K562 (cell line): ENCODE results near the gene HOXC10. TPM values are rescaled to one million over a fixed set of nuclear protein-coding genes. Genes with fewer than 3 reads are reported as not detected.

ENCODE experiments used
- ATAC-seq: fragments of 200-7000 bp; cut with Tn5 transposase; 3 replicates; pipeline ENCODE4 v1.9.1; 2020; ENCODE audit warnings: moderate library complexity
- BruUV-seq: library from RNA; stranded (reverse); fragments of 400-500 nt; replicated peaks from 2 replicates; lab custom pipeline; 2021; lab: Mats Ljungman, UMichigan
- CTCF ChIA-PET: fragments of 300-600 bp; formaldehyde crosslinking; extraction: SDS; loops from one replicate; lab custom pipeline; 2021; ENCODE audit warnings: low intra/inter-chr PET ratio; lab: Yijun Ruan, JAX
- POLR2A ChIA-PET: fragments of 300-600, 350-650 bp; sonication (Branson Sonifier 250); formaldehyde crosslinking; extraction: SDS; loops from one replicate; lab custom pipeline; 2021; ENCODE audit warnings: antibody characterized with exemption, inconsistent platforms; lab: Yijun Ruan, JAX
- DNase-seq, 4 experiments: peaks; one replicate each; pipeline versions ENCODE4 v3.0.0 to v3.0.0-alpha.2; 2011 to 2018; ENCODE audit warnings: low spot score in 3 of 4, mixed read lengths in 3 of 4; ENCODE audit errors: extremely low read depth in 1 of 4
- FAIRE-seq: peaks from 2 replicates; lab custom pipeline; 2011; peaks lifted over from hg19 to GRCh38; lab: Jason Lieb, UNC
- H2AFZ ChIP-seq: 2 replicates; pipeline ENCODE4 v1.6.0; 2011; ENCODE audit warnings: low read depth, low read length, control low read depth, inconsistent platforms
- H3K27ac ChIP-seq: fragments of 200-600 bp; 3 replicates; pipeline ENCODE4 v1.8.0; 2011; ENCODE audit warnings: low read depth, mild to moderate bottlenecking, control low read depth, inconsistent platforms, low read length, moderate library complexity, mixed read lengths; ENCODE audit errors: extremely low read depth
- H3K27me3 ChIP-seq, 2 experiments: fragments of 300-600 bp in 1 of 2; 2 replicates in 1 of 2; 3 replicates in 1 of 2; pipeline versions ENCODE4 v1.6.0 to v1.8.0; 2011; ENCODE audit warnings: inconsistent platforms in 2 of 2, low read length in 2 of 2, mild to moderate bottlenecking in 1 of 2, mixed read lengths in 1 of 2, moderate library complexity in 1 of 2; ENCODE audit not compliant: control insufficient read depth in 2 of 2, insufficient read depth in 2 of 2
- H3K36me3 ChIP-seq: fragments of 300-600 bp; 3 replicates; pipeline ENCODE4 v1.8.0; 2011; ENCODE audit warnings: mild to moderate bottlenecking, low read length, inconsistent platforms; ENCODE audit not compliant: control insufficient read depth, insufficient read depth
- H3K4me1 ChIP-seq, 2 experiments: fragments of 200-600 bp in 1 of 2; replicated peaks in 1 of 2; 2 replicates in 1 of 2; 3 replicates in 1 of 2; pipeline versions ENCODE4 v1.5.1 to v1.8.0; 2011; ENCODE audit warnings: inconsistent platforms in 2 of 2, low read length in 2 of 2, mild to moderate bottlenecking in 1 of 2, mixed read lengths in 1 of 2, moderate library complexity in 1 of 2; ENCODE audit not compliant: control insufficient read depth in 2 of 2, insufficient read depth in 2 of 2
- H3K4me2 ChIP-seq: 2 replicates; pipeline ENCODE4 v1.6.1; 2011; ENCODE audit warnings: low read length, control low read depth, inconsistent platforms, mixed read lengths; ENCODE audit not compliant: insufficient read depth
- H3K4me3 ChIP-seq: fragments of 200-600 bp; sonication (generic), shearing (Covaris generic); 2 replicates; pipeline ENCODE4 v1.5.1; 2016; ENCODE audit warnings: control low read depth, inconsistent platforms
- H3K79me2 ChIP-seq: fragments of 200-600 bp; 3 replicates; pipeline ENCODE4 v1.8.0; 2011; ENCODE audit warnings: low read length, inconsistent platforms; ENCODE audit not compliant: control insufficient read depth, insufficient read depth
- H3K9ac ChIP-seq, 2 experiments: 2 replicates each; pipeline versions ENCODE4 v1.6.0 to v1.6.1; 2011; ENCODE audit warnings: low read depth in 2 of 2, low read length in 2 of 2, control low read depth in 1 of 2, inconsistent platforms in 1 of 2, mild to moderate bottlenecking in 1 of 2, mixed read lengths in 1 of 2; ENCODE audit not compliant: insufficient read depth in 1 of 2
- H3K9me1 ChIP-seq: one replicate; pipeline ENCODE4 v1.6.0; 2011; ENCODE audit warnings: inconsistent platforms, mild to moderate bottlenecking, low read length, moderate library complexity; ENCODE audit not compliant: control insufficient read depth, insufficient read depth
- H3K9me3 ChIP-seq: replicated peaks from 2 replicates; pipeline ENCODE4 v1.5.1; 2011; ENCODE audit warnings: low read depth, low read length, inconsistent platforms; ENCODE audit not compliant: control insufficient read depth, insufficient read depth
- H4K20me1 ChIP-seq: replicated peaks from 2 replicates; pipeline ENCODE4 v1.6.1; 2011; ENCODE audit warnings: low read length, inconsistent platforms, mixed read lengths; ENCODE audit not compliant: control insufficient read depth, insufficient read depth
- CEBPB ChIP-seq: fragments of 450-650 bp; IDR thresholded peaks from 2 replicates; pipeline ENCODE4 v1.6.1; 2016; ENCODE audit warnings: missing genetic modification characterization, missing compliant biosample characterization
- CSDE1 ChIP-seq, 2 experiments: fragments of 450-650 bp; IDR thresholded peaks; 2 replicates each; pipeline ENCODE4 v1.6.1; 2016; ENCODE audit warnings: mild to moderate bottlenecking in 1 of 2
- DLX4 ChIP-seq: fragments of 250-450 bp; sonication (Bioruptor Pico); IDR thresholded peaks from 2 replicates; pipeline ENCODE4 v1.6.1; 2021; ENCODE audit warnings: mild to moderate bottlenecking
- FOXP4 ChIP-seq: sonication (generic); formaldehyde crosslinking; IDR thresholded peaks from 2 replicates; pipeline ENCODE4 v1.8.0; 2022; ENCODE audit warnings: mild to moderate bottlenecking, missing genetic modification reagents, borderline replicate concordance
- HCFC1 ChIP-seq: IDR thresholded peaks from 2 replicates; pipeline ENCODE4 v1.6.1; 2012; ENCODE audit warnings: low read depth, low read length, improper control_type of control experiment
- MAFG ChIP-seq: fragments of 450-650 bp; conservative IDR thresholded peaks from 2 replicates; pipeline ENCODE4 v1.6.1; 2016; ENCODE audit warnings: missing genetic modification characterization, missing compliant biosample characterization
- MBD1 ChIP-seq: fragments of 250-450 bp; sonication (Bioruptor Pico); IDR thresholded peaks from 2 replicates; pipeline ENCODE4 v1.8.0; 2022; ENCODE audit warnings: inconsistent platforms
- MCM5 ChIP-seq: fragments of 450-650 bp; IDR thresholded peaks from 2 replicates; pipeline ENCODE4 v1.6.1; 2016; ENCODE audit warnings: low read depth
- MCM7 ChIP-seq, 2 experiments: fragments of 450-650 bp; IDR thresholded peaks; 2 replicates each; pipeline ENCODE4 v1.6.1; 2016 to 2018
- NR2C2 ChIP-seq, 2 experiments: fragments of 200-800 bp in 1 of 2; sonication (Bioruptor generic) in 1 of 2; sonication (generic) in 1 of 2; formaldehyde crosslinking in 1 of 2; IDR thresholded peaks; 2 replicates each; pipeline versions ENCODE4 v1.6.1 to v1.8.0; 2016 to 2022; ENCODE audit warnings: mild to moderate bottlenecking in 1 of 2, missing compliant biosample characterization in 1 of 2, missing genetic modification characterization in 1 of 2, missing genetic modification reagents in 1 of 2
- NRF1 ChIP-seq, 2 experiments: fragments of 450-650 bp; IDR thresholded peaks in 1 of 2; conservative IDR thresholded peaks in 1 of 2; 2 replicates each; pipeline ENCODE4 v1.6.1; 2014; ENCODE audit warnings: mild to moderate bottlenecking in 2 of 2
- PRPF4 ChIP-seq: fragments of 200-400 bp; formaldehyde crosslinking; IDR thresholded peaks from one replicate; pipeline ENCODE4 v1.6.1; 2017; ENCODE audit warnings: low read length, low read depth, mild to moderate bottlenecking; ENCODE audit not compliant: insufficient read depth, poor library complexity, severe bottlenecking
- RBM22 ChIP-seq: fragments of 200-400 bp; formaldehyde crosslinking; IDR thresholded peaks from 2 replicates; pipeline ENCODE4 v1.6.1; 2018; ENCODE audit warnings: low read length, low read depth; ENCODE audit not compliant: poor library complexity, severe bottlenecking
- SETDB1 ChIP-seq: IDR thresholded peaks from one replicate; pipeline ENCODE4 v1.6.1; 2012; ENCODE audit warnings: low read length, control low read depth, inconsistent platforms
- TCF7L2 ChIP-seq: fragments of 150-350 bp; IDR thresholded peaks from 2 replicates; pipeline ENCODE4 v1.6.1; 2016; ENCODE audit warnings: low read depth, mild to moderate bottlenecking, low read length, moderate library complexity
- THAP7 ChIP-seq: fragments of 250-450 bp; sonication (Bioruptor Pico); IDR thresholded peaks from 2 replicates; pipeline ENCODE4 v1.5.0; 2021
- ZFP1 ChIP-seq: fragments of 450-650 bp; formaldehyde crosslinking; IDR thresholded peaks from 2 replicates; pipeline ENCODE4 v1.4.0; 2020; ENCODE audit warnings: mild to moderate bottlenecking, mixed read lengths
- ZNF232 ChIP-seq: sonication (generic); formaldehyde crosslinking; IDR thresholded peaks from 2 replicates; pipeline ENCODE4 v1.8.0; 2022; ENCODE audit warnings: mild to moderate bottlenecking, missing genetic modification reagents
- ZNF644 ChIP-seq: fragments of 200-800 bp; sonication (Bioruptor generic); IDR thresholded peaks from 2 replicates; pipeline ENCODE4 v1.6.1; 2016; ENCODE audit warnings: low read depth, missing genetic modification characterization, missing compliant biosample characterization
- WGBS: fragments of 100-300 bp; shearing (Covaris generic); methylation state at CpG from one replicate; pipeline ENCODE4 v1.1.6; 2016; ENCODE audit warnings: low coverage, mixed read lengths; ENCODE audit not compliant: insufficient coverage; ENCODE audit errors: missing lambda C conversion rate; 5-methylcytosine and 5-hydroxymethylcytosine counted together
- in situ Hi-C: fragments of 300-500 bp; cut with MboI; formaldehyde crosslinking; loops from 4 replicates; pipeline ENCODE4 v1.15.0; 2018; ENCODE audit warnings: inconsistent platforms, mixed read lengths
- intact Hi-C: fragments of 100-400 bp; cut with micrococcal nuclease; formaldehyde crosslinking; loops from 2 replicates; pipeline ENCODE4 v1.14.2; 2022
- polyA plus RNA-seq, 8 experiments: library from polyadenylated mRNA; depleted of rRNA in 4 of 8; stranded (reverse) in 5 of 8; unstranded in 3 of 8; fragments of >200 nt; fragmentation: Nextera tagmentation in 2 of 8; fragmentation: Illumina TruSeq in 1 of 8; extraction: Ambion mirVana in 2 of 8; extraction: Trizol in 1 of 8; gene quantifications; 2 replicates each; pipeline versions ENCODE4 v1.2.1 to v1.2.3, GENCODE V29; 2011 to 2014; ENCODE audit warnings: inconsistent platforms in 1 of 8, missing spikeins in 1 of 8
- total RNA-seq, 7 experiments: library from RNA; depleted of rRNA in 6 of 7; stranded (reverse); fragments of >200 nt in 6 of 7; fragmentation: Illumina TruSeq in 2 of 7; extraction: Trizol in 2 of 7; gene quantifications; 2 replicates each; pipeline versions ENCODE4 v1.2.1 to v1.2.3, GENCODE V29; 2011 to 2021; ENCODE audit warnings: low replicate concordance in 1 of 7

Gene HOXC10
- total and polyA plus RNA-seq, 9 of the 15 experiments (the other 6 are each of a cell fraction or from before 2014, with no cell fraction given) = 0.13 to 0.77 (median 0.35) TPM; not detected in 2

GRCh38 chr12:54034785-54035310 is 49.9 kb downstream of the HOXC10 start:
- Histone ChIP-seq H4K20me1 (no peaks in the 10 kb centered on the region), H2AFZ (no peak overlapping the region), H3K9me1 (no peaks in the 10 kb centered on the region), H3K4me1 (peaks cover 0 to 19% of the 10 kb centered on the region in 2 experiments; a peak in 3 of 5 replicates), H3K36me3 (peaks cover 1% of the 10 kb centered on the region; the same call in 1 of the 3 replicates), H3K9me3 (no peaks in the 10 kb centered on the region), H3K79me2 (no peaks in the 10 kb centered on the region), H3K4me3 (no peak overlapping the region), H3K9ac (no peak overlapping the region), H3K27me3 (peaks cover 9 to 13% of the 10 kb centered on the region in 2 experiments; a peak in 1 of 5 replicates), H3K27ac (no peak overlapping the region), H3K4me2 (no peak overlapping the region)
- ATAC-seq (no peak), DNase-seq (no peak), FAIRE-seq (no peak)
- BruUV-seq = no TSS peak
- POLR2A ChIA-PET = no interaction called here
- intact Hi-C loops = no loop called here
- 51% methylated on average over 11 of the region's 22 CpGs for WGBS
- CTCF ChIA-PET = no interaction called here
- in situ Hi-C loops = loop anchor here (5.0 kb wide), 1 partner anchor 97 kb away; no protein-coding TSS in a partner anchor
- TF ChIP-seq MCM5 (no peak), ZNF232 (CRISPR knock-in tag) (no peak), DLX4 (no peak), MAFG (no peak), CSDE1 (IDR thresholded peaks at IDR 0.05) (no peak), THAP7 (CRISPR knock-in tag) (no peak), SETDB1 (no peak), HCFC1 (no peak), FOXP4 (no peak), ZNF644 (tag) (no peak), NR2C2 (CRISPR knock-in tag; IDR thresholded peaks at IDR 0.05) (no peak), NR2C2 (tag; IDR thresholded peaks at IDR 0.05) (no peak), PRPF4 (no peak), MCM7 (IDR thresholded peaks at IDR 0.05) (no peak), RBM22 (no peak), MBD1 (CRISPR knock-in tag) (no peak), CEBPB (tag) (no peak), TCF7L2 (no peak), ZFP1 (no peak), NRF1 (conservative IDR thresholded peaks at IDR 0.05 in 1 of 2, IDR thresholded peaks at IDR 0.05 in 1 of 2) (no peak)
